ENCODE results near the gene CERS4. TPM values are rescaled to one million over a fixed set of nuclear protein-coding genes. Genes with fewer than 3 reads are reported as not detected.

The CERS4 gene
- total RNA-seq, 2 donors from 2014 or later: 14.7 to 33.0 TPM

GRCh38 chr19:8306235-8307054, 97.3 kb downstream of the CERS4 start:
- no peak for ATAC-seq (replicated peaks)
- H3K27me3 Mint-ChIP-seq: no peaks in the 10 kb centered on the region
- peak overlapping the region; percentile 77 for H3K4me3 Mint-ChIP-seq
- H3K36me3 Mint-ChIP-seq (ENCODE audit: low read depth): peaks cover 89% of the 10 kb centered on the region
- no peaks in the 10 kb centered on the region for H3K9me3 Mint-ChIP-seq
- peaks cover 6% of the 10 kb centered on the region for H3K4me1 Mint-ChIP-seq
- peak overlapping the region; percentile 87 for H3K27ac Mint-ChIP-seq

GRCh38 chr19:8307400-8307964, 98.3 kb downstream of the CERS4 start:
- no peaks in the 10 kb centered on the region for H3K27me3 Mint-ChIP-seq
- H3K27ac Mint-ChIP-seq: peak overlapping the region; percentile 87
- H3K36me3 Mint-ChIP-seq (ENCODE audit: low read depth): peaks cover 89% of the 10 kb centered on the region
- peak overlapping the region; percentile 77 for H3K4me3 Mint-ChIP-seq
- peaks cover 6% of the 10 kb centered on the region for H3K4me1 Mint-ChIP-seq
- H3K9me3 Mint-ChIP-seq: no peaks in the 10 kb centered on the region
- ATAC-seq (replicated peaks): no peak

- Mint-ChIP-seq H3K9me3 (no peaks in the 10 kb centered on the region), H3K4me1 (peaks cover 6% of the 10 kb centered on the region), H3K27me3 (no peaks in the 10 kb centered on the region), H3K36me3 (ENCODE audit: low read depth) (peaks cover 88% of the 10 kb centered on the region), H3K4me3 (peak within 1 kb of the TSS; percentile 77), H3K27ac (peak within 1 kb of the TSS; percentile 87)
- ATAC-seq (replicated peaks): peak; percentile 94
These were observed 99.0 kb downstream of the CERS4 start, which contains the start of gene CD320 for GRCh38 chr19:8307965-8308866. TSS of gene CD320 (minus strand) at chr19:8308358. CDS start at chr19:8308290, 68 bp downstream.

GRCh38 chr19:8308891-8309291, 99.7 kb downstream of the CERS4 start:
- Mint-ChIP-seq H3K27me3 (no peaks in the 10 kb centered on the region), H3K4me3 (peak overlapping the region; percentile 77), H3K4me1 (peaks cover 6% of the 10 kb centered on the region), H3K27ac (peak overlapping the region; percentile 87), H3K9me3 (no peaks in the 10 kb centered on the region), H3K36me3 (ENCODE audit: low read depth) (peaks cover 88% of the 10 kb centered on the region)
- no peak for ATAC-seq (replicated peaks)

GRCh38 chr19:8310342-8311055, 101.3 kb downstream of the CERS4 start:
- H3K27me3 Mint-ChIP-seq: no peaks in the 10 kb centered on the region
- no peak for ATAC-seq (replicated peaks)

GRCh38 chr19:8311461-8312260, 102.5 kb downstream of the CERS4 start:
- Mint-ChIP-seq H3K36me3 (ENCODE audit: low read depth) (peaks cover 95% of the 10 kb centered on the region), H3K27me3 (no peaks in the 10 kb centered on the region), H3K4me1 (peaks cover 6% of the 10 kb centered on the region), H3K27ac (no peak overlapping the region), H3K9me3 (no peaks in the 10 kb centered on the region), H3K4me3 (no peak overlapping the region)
- no peak for ATAC-seq (replicated peaks)

More at GRCh38 chr19:8310342-8311055, 101.3 kb downstream of the CERS4 start:
- Mint-ChIP-seq H3K4me3 (no peak overlapping the region), H3K27ac (no peak overlapping the region), H3K4me1 (peaks cover 6% of the 10 kb centered on the region), H3K9me3 (no peaks in the 10 kb centered on the region), H3K36me3 (ENCODE audit: low read depth) (peaks cover 93% of the 10 kb centered on the region)

Other genes with a start within 250 kb of the CERS4 start
- 100 to 1,000 TPM in 1 of 2 donors, 10 to 100 TPM in 1; 81.6 to 155 TPM for gene ELAVL1, start 203.7 kb upstream of the CERS4 start, total RNA-seq
- gene CCL25, start 156.6 kb upstream of the CERS4 start, total RNA-seq: under 1 TPM in 1 of 2 donors, not detected in 1; 0.48 TPM
- gene FBN3, start 59.8 kb upstream of the CERS4 start, total RNA-seq: under 1 TPM in 1 of 2 donors, not detected in 1; 0.05 TPM
- gene CD320, start 99.0 kb downstream of the CERS4 start, total RNA-seq: 10 to 100 TPM; 49.0 to 87.8 TPM
- gene NDUFA7, start 112.0 kb downstream of the CERS4 start, total RNA-seq: 10 to 100 TPM; 42.6 to 51.3 TPM
- gene RPS28, start 112.1 kb downstream of the CERS4 start, total RNA-seq: 1,000 to 10,000 TPM; 2,364 to 2,621 TPM
- gene KANK3, start 133.9 kb downstream of the CERS4 start, total RNA-seq: 1 to 10 TPM; 1.4 to 6.3 TPM
- gene ANGPTL4, start 154.8 kb downstream of the CERS4 start, total RNA-seq: 100 to 1,000 TPM in 1 of 2 donors, 1 to 10 TPM in 1; 4.8 to 120 TPM
- 10 to 100 TPM; 79.0 to 81.1 TPM for gene RAB11B, start 181.0 kb downstream of the CERS4 start, total RNA-seq
- 10 to 100 TPM; 10.6 to 15.5 TPM for gene MARCHF2, start 203.9 kb downstream of the CERS4 start, total RNA-seq
- 100 to 1,000 TPM; 155 to 289 TPM for gene HNRNPM, start 235.6 kb downstream of the CERS4 start, total RNA-seq

All from activated T-helper 17 cell treated with anti-CD3 and anti-CD28 coated beads, Interleukin-2, amount 50 U/mL, for 72 hours (primary cell).